ENCODE results near the gene REXO1.

REXO1 gene

GRCh38 chr19:1845642-1846041 lies 2.6 kb downstream of the REXO1 start:
- DNase-seq = no peak

GRCh38 chr19:1845125-1845515 lies 3.2 kb downstream of the REXO1 start:
- no peak for DNase-seq

- DNase-seq = no peak
Observed at GRCh38 chr19:1844513-1845124, 3.7 kb downstream of the REXO1 start.

GRCh38 chr19:1843646-1844394 lies 4.5 kb downstream of the REXO1 start:
- no peak for DNase-seq

- DNase-seq = no peak
Observed at GRCh38 chr19:1843116-1843515, 5.2 kb downstream of the REXO1 start.

GRCh38 chr19:1841209-1841924 lies 6.9 kb downstream of the REXO1 start:
- no peak for DNase-seq

GRCh38 chr19:1840541-1841115 lies 7.7 kb downstream of the REXO1 start:
- no peak for DNase-seq

GRCh38 chr19:1839658-1840540 lies 8.4 kb downstream of the REXO1 start:
- no peak for DNase-seq

GRCh38 chr19:1837625-1838105 lies 10.6 kb downstream of the REXO1 start:
- no peak for DNase-seq

GRCh38 chr19:1837222-1837565 lies 11.1 kb downstream of the REXO1 start:
- no peak for DNase-seq

GRCh38 chr19:1836458-1837221 lies 11.6 kb downstream of the REXO1 start:
- DNase-seq = no peak

- DNase-seq = no peak
Observed at GRCh38 chr19:1833540-1833939, 14.7 kb downstream of the REXO1 start.

- DNase-seq = no peak
Observed at GRCh38 chr19:1832046-1832663, 16.1 kb downstream of the REXO1 start.

GRCh38 chr19:1830978-1831377 lies 17.3 kb downstream of the REXO1 start:
- DNase-seq = no peak

GRCh38 chr19:1830568-1830967 lies 17.7 kb downstream of the REXO1 start:
- DNase-seq = no peak

- DNase-seq = no peak
Observed at GRCh38 chr19:1829958-1830357, 18.3 kb downstream of the REXO1 start.

GRCh38 chr19:1828279-1829238 lies 19.7 kb downstream of the REXO1 start:
- no peak for DNase-seq

GRCh38 chr19:1827566-1828278 lies 20.6 kb downstream of the REXO1 start:
- DNase-seq = no peak
